Astrocyte of the spinal cord (primary cell): ENCODE measurements around the gene PMAIP1.

ENCODE experiments used
- DNase-seq: peaks from one replicate; pipeline ENCODE4 v3.0.0; 2011; ENCODE audit warnings: low read depth, low spot score
- H3K4me3 ChIP-seq: 2 replicates; pipeline ENCODE4 v1.5.1; 2011; ENCODE audit warnings: low read depth, mild to moderate bottlenecking, low read length, moderate library complexity
- CTCF ChIP-seq: IDR thresholded peaks from 2 replicates; pipeline ENCODE4 v1.5.1; 2012; ENCODE audit warnings: low read depth, mild to moderate bottlenecking, low read length, inconsistent platforms
- in situ Hi-C: cut with HindIII; loops from 2 replicates; pipeline ENCODE4 v1.10.0; 2017; ENCODE audit warnings: low sequenced_read_pairs

The PMAIP1 gene

GRCh38 chr18:59897321-59897954 lies 2.4 kb upstream of the PMAIP1 start:
- H3K4me3 ChIP-seq: no peak overlapping the region
- no peak for TF ChIP-seq CTCF
- in situ Hi-C loops: no loop called here
- DNase-seq: no peak

GRCh38 chr18:59898093-59898492 lies 1.7 kb upstream of the PMAIP1 start:
- H3K4me3 ChIP-seq: peak overlapping the region; percentile 96
- in situ Hi-C loops: no loop called here
- TF ChIP-seq CTCF: no peak
- no peak for DNase-seq

GRCh38 chr18:59898609-59899297 lies 1.0 kb upstream of the PMAIP1 start:
- no peak for TF ChIP-seq CTCF
- no peak for DNase-seq
- in situ Hi-C loops: no loop called here
- peak overlapping the region; percentile 96 for H3K4me3 ChIP-seq

GRCh38 chr18:59900222-59901128 lies 679 bp downstream of the PMAIP1 start:
- DNase-seq: peak; percentile 90
- TF ChIP-seq CTCF: no peak
- H3K4me3 ChIP-seq: peak overlapping the region; percentile 96
- in situ Hi-C loops: no loop called here

GRCh38 chr18:59902131-59902992 lies 2.6 kb downstream of the PMAIP1 start:
- peak; percentile 92 for DNase-seq
- H3K4me3 ChIP-seq: peak overlapping the region; percentile 96
- in situ Hi-C loops: no loop called here
- TF ChIP-seq CTCF: no peak
